HG02973 (cell line): ENCODE results near the gene RYR2.

Experiments
- ATAC-seq: cut with Tn5 transposase; IDR thresholded peaks from one replicate; pipeline ENCODE4 v1.9.1; 2021; ENCODE audit warnings: moderate library complexity; ENCODE audit not compliant: unreplicated experiment

The RYR2 gene

DNA sequence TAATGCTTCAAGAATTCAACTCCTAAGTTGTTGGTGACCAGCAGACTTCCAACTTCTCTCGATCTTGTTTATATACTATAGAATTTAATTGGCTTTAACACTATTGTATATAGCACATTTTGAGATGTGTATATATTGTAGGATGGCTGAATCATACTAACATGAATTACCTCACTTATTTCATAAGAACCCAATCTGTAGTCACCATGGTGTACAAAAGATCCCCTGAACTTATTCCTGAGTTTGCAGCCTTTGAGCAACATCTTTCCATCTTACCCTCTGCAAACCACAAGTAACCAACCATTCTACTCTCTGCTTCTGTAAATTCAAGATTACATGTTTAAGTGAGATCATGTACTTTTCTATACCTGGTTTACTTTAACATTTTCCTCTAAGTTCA, 836.4 kb downstream of the RYR2 start:
- ATAC-seq, result no peak

GRCh38 chr1:237879195-237879594, 837.2 kb downstream of the RYR2 start:
- no peak for ATAC-seq
